ENCODE results near the gene LEO1.
"Not testable (repeated sequence)": the region's sequence is repeated elsewhere in the genome, so short reads cannot be mapped to it uniquely, and the experiment has no call there.

The LEO1 gene

GRCh38 chr15:52004806-52005205 lies 33.2 kb upstream of the LEO1 start:
- no peak for TF ChIP-seq Cebpa-rat (IDR thresholded peaks at IDR 0.05)
- H3K27ac ChIP-seq, result no peak overlapping the region
- no peak overlapping the region for H3K9ac ChIP-seq

GRCh38 chr15:52003710-52004109 lies 32.1 kb upstream of the LEO1 start:
- Histone ChIP-seq H3K9ac (no peak overlapping the region), H3K27ac (no peak overlapping the region), H3K9me3 (0 out of 2 replicates have a peak, but pooled peaks cover 8% of the 10 kb centered on the region), H3K36me3 (no peaks in the 10 kb centered on the region), H3K4me3 (no peak overlapping the region), H3K4me1 (peaks cover 13% of the 10 kb centered on the region), H3K4me2 (no peak overlapping the region), H4K20me1 (no peaks in the 10 kb centered on the region), H3K27me3 (no peaks in the 10 kb centered on the region)
- TF ChIP-seq Cebpa-rat (IDR thresholded peaks at IDR 0.05), result no peak

More at GRCh38 chr15:52004806-52005205, 33.2 kb upstream of the LEO1 start:
- Histone ChIP-seq H3K36me3 (no peaks in the 10 kb centered on the region), H3K9me3 (0 out of 2 replicates have a peak, but pooled peaks cover 8% of the 10 kb centered on the region), H4K20me1 (no peaks in the 10 kb centered on the region), H3K4me3 (no peak overlapping the region), H3K4me2 (no peak overlapping the region), H3K27me3 (no peaks in the 10 kb centered on the region), H3K4me1 (peaks cover 20% of the 10 kb centered on the region)

- not testable (repeated sequence) for H3K36me3 ChIP-seq, H3K9ac ChIP-seq, H3K4me2 ChIP-seq, H3K27me3 ChIP-seq, H4K20me1 ChIP-seq, H3K27ac ChIP-seq, H3K9me3 ChIP-seq, H3K4me3 ChIP-seq
- peaks cover 13% of the 10 kb centered on the region for H3K4me1 ChIP-seq
These were observed 31.5 kb upstream of the LEO1 start for GRCh38 chr15:52003089-52003488.

- Histone ChIP-seq H4K20me1 (no peaks in the 10 kb centered on the region), H3K9ac (no peak overlapping the region), H3K4me3 (no peak overlapping the region), H3K36me3 (no peaks in the 10 kb centered on the region), H3K27me3 (no peaks in the 10 kb centered on the region), H3K4me1 (peaks cover 12% of the 10 kb centered on the region), H3K4me2 (no peak overlapping the region), H3K9me3 (0 out of 2 replicates have a peak, but pooled peaks cover 8% of the 10 kb centered on the region), H3K27ac (no peak overlapping the region)
- TF ChIP-seq Cebpa-rat (IDR thresholded peaks at IDR 0.05), result no peak
These were observed 30.8 kb upstream of the LEO1 start for GRCh38 chr15:52002351-52002750.

- Histone ChIP-seq H3K9ac (no peak overlapping the region), H4K20me1 (no peaks in the 10 kb centered on the region), H3K4me2 (no peak overlapping the region), H3K4me1 (no peaks in the 10 kb centered on the region), H3K4me3 (no peak overlapping the region), H3K27me3 (no peaks in the 10 kb centered on the region), H3K27ac (no peak overlapping the region), H3K36me3 (no peaks in the 10 kb centered on the region), H3K9me3 (no peaks in the 10 kb centered on the region)
- no peak for TF ChIP-seq Cebpa-rat (IDR thresholded peaks at IDR 0.05)
These were observed 21.4 kb upstream of the LEO1 start for GRCh38 chr15:51992953-51993352.

GRCh38 chr15:51991141-51991540 lies 19.6 kb upstream of the LEO1 start:
- no peak for TF ChIP-seq Cebpa-rat (IDR thresholded peaks at IDR 0.05)
- no peaks in the 10 kb centered on the region for H3K4me1 ChIP-seq
- H4K20me1 ChIP-seq, result no peaks in the 10 kb centered on the region
- no peaks in the 10 kb centered on the region for H3K27me3 ChIP-seq
- H3K27ac ChIP-seq, result no peak overlapping the region
- H3K36me3 ChIP-seq, result no peaks in the 10 kb centered on the region
- no peak overlapping the region for H3K4me3 ChIP-seq
- H3K9ac ChIP-seq, result no peak overlapping the region
- no peak overlapping the region for H3K4me2 ChIP-seq
- H3K9me3 ChIP-seq, result no peaks in the 10 kb centered on the region

GRCh38 chr15:51982770-51983103 lies 11.2 kb upstream of the LEO1 start:
- no peak overlapping the region for H3K4me2 ChIP-seq
- no peaks in the 10 kb centered on the region for H3K9me3 ChIP-seq
- no peaks in the 10 kb centered on the region for H4K20me1 ChIP-seq
- peaks cover 15% of the 10 kb centered on the region for H3K4me1 ChIP-seq
- H3K27me3 ChIP-seq, result no peaks in the 10 kb centered on the region
- no peak for TF ChIP-seq Cebpa-rat (IDR thresholded peaks at IDR 0.05)
- no peak overlapping the region for H3K4me3 ChIP-seq
- no peak overlapping the region for H3K9ac ChIP-seq
- H3K27ac ChIP-seq, result no peak overlapping the region
- H3K36me3 ChIP-seq, result no peaks in the 10 kb centered on the region

GRCh38 chr15:51982013-51982769 lies 10.6 kb upstream of the LEO1 start:
- Histone ChIP-seq H3K36me3 (no peaks in the 10 kb centered on the region), H3K4me1 (peaks cover 15% of the 10 kb centered on the region), H3K27ac (peak overlapping the region; percentile 68), H3K27me3 (no peaks in the 10 kb centered on the region), H3K9me3 (no peaks in the 10 kb centered on the region), H3K4me3 (peak overlapping the region; percentile 50), H4K20me1 (no peaks in the 10 kb centered on the region), H3K4me2 (peak overlapping the region; percentile 73), H3K9ac (peak overlapping the region; percentile 67)
- TF ChIP-seq Cebpa-rat (IDR thresholded peaks at IDR 0.05), result no peak

- no peak for TF ChIP-seq Cebpa-rat (IDR thresholded peaks at IDR 0.05)
- Histone ChIP-seq H3K9ac (no peak overlapping the region), H4K20me1 (no peaks in the 10 kb centered on the region), H3K9me3 (peaks cover 7% of the 10 kb centered on the region), H3K4me2 (no peak overlapping the region), H3K4me1 (peaks cover 15% of the 10 kb centered on the region), H3K4me3 (no peak overlapping the region), H3K36me3 (peaks cover 7% of the 10 kb centered on the region), H3K27me3 (no peaks in the 10 kb centered on the region), H3K27ac (no peak overlapping the region)
These were observed 2.2 kb upstream of the LEO1 start for GRCh38 chr15:51973775-51974174.

GRCh38 chr15:51973220-51973619 lies 1.6 kb upstream of the LEO1 start:
- Histone ChIP-seq H4K20me1 (no peaks in the 10 kb centered on the region), H3K4me3 (no peak overlapping the region), H3K4me2 (no peak overlapping the region), H3K27ac (no peak overlapping the region), H3K9me3 (peaks cover 13% of the 10 kb centered on the region), H3K36me3 (peaks cover 12% of the 10 kb centered on the region), H3K4me1 (peaks cover 15% of the 10 kb centered on the region), H3K9ac (no peak overlapping the region), H3K27me3 (no peaks in the 10 kb centered on the region)
- no peak for TF ChIP-seq Cebpa-rat (IDR thresholded peaks at IDR 0.05)

GRCh38 chr15:51971032-51971374 lies 575 bp downstream of the LEO1 start:
- H3K27ac ChIP-seq, result peak overlapping the region; percentile 90
- H3K27me3 ChIP-seq, result no peaks in the 10 kb centered on the region
- peak overlapping the region; percentile 83 for H3K4me3 ChIP-seq
- peak overlapping the region; percentile 93 for H3K9ac ChIP-seq
- H3K36me3 ChIP-seq, result peaks cover 34% of the 10 kb centered on the region
- peaks cover 31% of the 10 kb centered on the region for H3K9me3 ChIP-seq
- peaks cover 15% of the 10 kb centered on the region for H3K4me1 ChIP-seq
- no peak for TF ChIP-seq Cebpa-rat (IDR thresholded peaks at IDR 0.05)
- 0 out of 2 replicates have a peak, but pooled peaks cover 1% of the 10 kb centered on the region for H4K20me1 ChIP-seq
- H3K4me2 ChIP-seq, result peak overlapping the region; percentile 86

Measured in BLaER1 (cell line).